HepG2 (cell line): ENCODE results near the gene CLDN15. TPM values are rescaled to one million over a fixed set of nuclear protein-coding genes. Genes with fewer than 3 reads are reported as not detected.

ENCODE experiments used
- ATAC-seq: fragments of 200-7000 bp; cut with Tn5 transposase; 3 replicates; pipeline ENCODE4 v1.9.1; 2020; ENCODE audit warnings: mild to moderate bottlenecking, moderate library complexity
- BruUV-seq: library from RNA; stranded (reverse); fragments of 400-500 nt; replicated peaks from 2 replicates; lab custom pipeline; 2021; lab: Mats Ljungman, UMichigan
- CTCF ChIA-PET: fragments of 300-600 bp; formaldehyde crosslinking; extraction: SDS; loops from one replicate; lab custom pipeline; 2021; ENCODE audit warnings: low total read pairs, inconsistent platforms, low intra/inter-chr PET ratio; lab: Yijun Ruan, JAX
- POLR2A ChIA-PET: fragments of 350-600 bp; sonication (Branson Sonifier 250); formaldehyde crosslinking; loops from one replicate; lab custom pipeline; 2020; ENCODE audit warnings: antibody characterized with exemption, inconsistent platforms; lab: Yijun Ruan, JAX
- DNase-seq: peaks from one replicate; pipeline ENCODE4 v3.0.0-alpha.2; 2015; ENCODE audit warnings: low spot score
- FAIRE-seq: peaks from 3 replicates; lab custom pipeline; 2011; peaks lifted over from hg19 to GRCh38; lab: Jason Lieb, UNC
- H2AFZ ChIP-seq: one replicate; pipeline ENCODE4 v1.6.1; 2011; ENCODE audit warnings: low read length, inconsistent platforms
- H3K27ac ChIP-seq: fragments of 300-600 bp; 3 replicates; pipeline ENCODE4 v1.8.0; 2011; ENCODE audit warnings: mixed run types, mild to moderate bottlenecking, mixed read lengths, low read length, inconsistent platforms; ENCODE audit not compliant: insufficient read depth; ENCODE audit errors: extremely low read length
- H3K27me3 ChIP-seq, 2 experiments: fragments of 200-600 bp in 1 of 2; 2 replicates in 1 of 2; 3 replicates in 1 of 2; pipeline versions ENCODE4 v1.6.0 to v1.8.0; 2011; ENCODE audit warnings: low read length in 2 of 2, mild to moderate bottlenecking in 2 of 2, moderate library complexity in 2 of 2, inconsistent platforms in 1 of 2; ENCODE audit not compliant: insufficient read depth in 2 of 2, control insufficient read depth in 1 of 2
- H3K36me3 ChIP-seq, 2 experiments: fragments of 200-600 bp in 1 of 2; replicated peaks in 1 of 2; 2 replicates in 1 of 2; 3 replicates in 1 of 2; pipeline versions ENCODE4 v1.5.1 to v1.8.0; 2011; ENCODE audit warnings: low read length in 2 of 2, inconsistent platforms in 1 of 2; ENCODE audit not compliant: insufficient read depth in 2 of 2, control insufficient read depth in 1 of 2
- H3K4me1 ChIP-seq: 2 replicates; pipeline ENCODE4 v1.5.1; 2012; ENCODE audit warnings: low read length, inconsistent platforms; ENCODE audit not compliant: insufficient read depth
- H3K4me2 ChIP-seq: 2 replicates; pipeline ENCODE4 v1.6.0; 2011; ENCODE audit warnings: low read depth, low read length, inconsistent platforms
- H3K4me3 ChIP-seq, 3 experiments: fragments of 200-600 bp in 1 of 3; sonication (generic), shearing (Covaris generic) in 1 of 3; replicated peaks in 1 of 3; 2 replicates each; pipeline ENCODE4 v1.5.1; 2011 to 2016; ENCODE audit warnings: low read length in 3 of 3, inconsistent platforms in 2 of 3, low read depth in 2 of 3, mild to moderate bottlenecking in 2 of 3, control low read depth in 1 of 3, mixed read lengths in 1 of 3; ENCODE audit not compliant: insufficient read depth in 1 of 3
- H3K79me2 ChIP-seq: one replicate; pipeline ENCODE4 v1.6.1; 2011; ENCODE audit warnings: low read length, inconsistent platforms; ENCODE audit not compliant: insufficient read depth
- H3K9ac ChIP-seq: 2 replicates; pipeline ENCODE4 v1.6.0; 2011; ENCODE audit warnings: mild to moderate bottlenecking, low read depth, low read length, inconsistent platforms; ENCODE audit not compliant: insufficient read depth
- H3K9me3 ChIP-seq: 2 replicates; pipeline ENCODE4 v1.5.1; 2012; ENCODE audit warnings: mild to moderate bottlenecking, low read length
- H4K20me1 ChIP-seq: 2 replicates; pipeline ENCODE4 v1.6.0; 2011; ENCODE audit warnings: inconsistent platforms, mild to moderate bottlenecking, low read length, moderate library complexity; ENCODE audit not compliant: insufficient read depth
- PHF5A ChIP-seq: IDR thresholded peaks from one replicate; pipeline ENCODE4 v1.6.1; 2018; ENCODE audit warnings: low read depth, missing genetic modification reagents; ENCODE audit not compliant: unreplicated experiment
- ZC3H4 ChIP-seq: sonication (generic); formaldehyde crosslinking; IDR thresholded peaks from 2 replicates; pipeline ENCODE4 v1.4.0; 2020; ENCODE audit warnings: missing genetic modification reagents, borderline replicate concordance
- ZNF746 ChIP-seq: sonication (generic); formaldehyde crosslinking; IDR thresholded peaks from 2 replicates; pipeline ENCODE4 v1.8.0; 2022; ENCODE audit warnings: mild to moderate bottlenecking, missing genetic modification reagents
- WGBS: methylation state at CpG from one replicate; pipeline ENCODE4 v1.1.6; 2017; ENCODE audit warnings: low lambda C conversion rate; 5-methylcytosine and 5-hydroxymethylcytosine counted together
- in situ Hi-C: cut with HindIII; loops from 2 replicates; pipeline ENCODE4 v1.10.0; 2017; ENCODE audit warnings: low pct_unique_long_range_greater_than_20kb; ENCODE audit not compliant: extremely low pct_ligation_motif_present
- intact Hi-C: fragments of 100-400 bp; cut with micrococcal nuclease; formaldehyde crosslinking; loops from one replicate; pipeline ENCODE4 v1.10.0; 2022; ENCODE audit not compliant: unreplicated experiment
- polyA plus RNA-seq, 8 experiments: library from polyadenylated mRNA; depleted of rRNA in 3 of 8; stranded (reverse) in 7 of 8; unstranded in 1 of 8; fragments of >200 nt; fragmentation: Illumina TruSeq in 4 of 8; extraction: Trizol in 4 of 8; gene quantifications; 2 replicates each; pipeline versions ENCODE4 v1.2.1 to v1.2.3, GENCODE V29; 2011 to 2016; ENCODE audit warnings: low read depth in 4 of 8, missing spikeins in 1 of 8, mixed read lengths in 1 of 8; ENCODE audit not compliant: insufficient read depth in 1 of 8
- total RNA-seq, 5 experiments: library from RNA; depleted of rRNA; stranded (reverse); fragments of >200 nt; fragmentation: Illumina TruSeq; extraction: Trizol; gene quantifications; 2 replicates each; pipeline ENCODE4 v1.2.3, GENCODE V29; 2016; ENCODE audit warnings: low read depth in 1 of 5
- TF ChIP-seq, protein P1 (sequence below): sonication (generic); formaldehyde crosslinking; IDR thresholded peaks from 2 replicates; pipeline ENCODE4 v1.5.0; 2020; ENCODE audit warnings: mild to moderate bottlenecking, missing genetic modification reagents
- TF ChIP-seq, protein P2 (sequence below): sonication (generic); formaldehyde crosslinking; IDR thresholded peaks from 2 replicates; pipeline ENCODE4 v1.9.0; 2021; ENCODE audit warnings: mild to moderate bottlenecking, missing genetic modification reagents

The CLDN15 gene
- total and polyA plus RNA-seq, 2 of the 13 experiments (the other 11 are each of a cell fraction or from before 2014, with no cell fraction given), result 7.1 to 17.8 TPM

DNA sequence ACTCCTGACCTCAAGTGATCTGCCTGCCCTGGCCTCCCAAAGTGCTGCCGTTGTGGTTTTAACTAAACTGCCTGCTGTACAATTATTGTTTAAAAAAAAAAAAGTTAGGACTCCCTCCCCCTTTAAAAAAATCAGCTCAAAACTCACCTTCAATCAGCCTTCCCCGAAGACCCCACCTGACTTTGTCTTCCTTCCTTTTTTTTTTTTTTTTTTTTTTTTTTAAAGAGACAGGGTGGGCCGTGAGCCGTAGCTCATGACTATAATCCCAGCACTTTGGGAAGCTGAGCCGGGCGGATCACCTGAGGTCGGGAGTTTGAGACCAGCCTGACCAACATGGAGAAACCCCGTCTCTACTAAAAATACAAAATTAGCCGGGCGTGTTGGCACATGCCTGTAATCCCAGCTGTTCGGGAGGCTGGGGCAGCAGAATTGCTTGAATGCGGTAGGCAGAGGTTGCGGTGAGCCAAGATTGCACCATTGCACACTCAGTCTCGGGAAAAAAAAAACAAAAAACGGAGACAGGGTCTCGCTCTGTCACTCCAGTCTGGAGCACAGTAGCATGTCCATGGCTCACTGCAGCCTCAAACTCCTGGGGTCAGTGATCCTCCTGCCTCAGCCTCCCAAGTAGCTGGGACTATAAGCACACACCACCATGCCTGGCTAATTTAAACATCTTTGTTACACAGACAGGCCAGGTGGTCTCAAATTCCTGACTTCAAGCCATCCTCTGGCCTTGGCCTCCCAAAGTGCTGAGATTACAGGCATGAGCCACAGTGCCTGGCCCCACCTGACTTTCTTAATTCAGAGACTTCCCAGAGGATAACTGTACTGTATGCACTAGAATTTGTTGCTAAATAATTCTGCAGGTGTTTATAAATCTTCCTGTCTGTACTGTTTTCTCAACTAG, 4.1 kb upstream of the CLDN15 start:
- intact Hi-C loops, result no loop called here
- POLR2A ChIA-PET, result interaction anchor here (0.6 kb wide), 1 partner anchor 41 kb away, joined by 3 read pairs; the partner anchor contains the start of gene MOGAT3
- no peak for FAIRE-seq

More for the DNA sequence above, 4.1 kb upstream of the CLDN15 start:
- H3K4me2 ChIP-seq, result no peak overlapping the region
- in situ Hi-C loops, result no loop called here
- no peak overlapping the region for H2AFZ ChIP-seq
- peaks cover 53% of the 10 kb centered on the region for H3K4me1 ChIP-seq
- H3K9ac ChIP-seq, result no peak overlapping the region
- no peaks in the 10 kb centered on the region for H3K9me3 ChIP-seq
- DNase-seq (no peak), ATAC-seq (no peak)
- peaks cover 8 to 20% of the 10 kb centered on the region in 2 experiments; a peak in 4 of 5 replicates for H3K36me3 ChIP-seq
- 96% methylated on average over 16 of the region's 16 CpGs for WGBS
- CTCF ChIA-PET, result no interaction called here
- no peaks in the 10 kb centered on the region for H4K20me1 ChIP-seq
- no TSS peak for BruUV-seq
- TF ChIP-seq ZC3H4 (CRISPR knock-in tag), result no peak
- no peak for TF ChIP-seq ZNF746 (CRISPR knock-in tag)
- TF ChIP-seq, protein P1, sequence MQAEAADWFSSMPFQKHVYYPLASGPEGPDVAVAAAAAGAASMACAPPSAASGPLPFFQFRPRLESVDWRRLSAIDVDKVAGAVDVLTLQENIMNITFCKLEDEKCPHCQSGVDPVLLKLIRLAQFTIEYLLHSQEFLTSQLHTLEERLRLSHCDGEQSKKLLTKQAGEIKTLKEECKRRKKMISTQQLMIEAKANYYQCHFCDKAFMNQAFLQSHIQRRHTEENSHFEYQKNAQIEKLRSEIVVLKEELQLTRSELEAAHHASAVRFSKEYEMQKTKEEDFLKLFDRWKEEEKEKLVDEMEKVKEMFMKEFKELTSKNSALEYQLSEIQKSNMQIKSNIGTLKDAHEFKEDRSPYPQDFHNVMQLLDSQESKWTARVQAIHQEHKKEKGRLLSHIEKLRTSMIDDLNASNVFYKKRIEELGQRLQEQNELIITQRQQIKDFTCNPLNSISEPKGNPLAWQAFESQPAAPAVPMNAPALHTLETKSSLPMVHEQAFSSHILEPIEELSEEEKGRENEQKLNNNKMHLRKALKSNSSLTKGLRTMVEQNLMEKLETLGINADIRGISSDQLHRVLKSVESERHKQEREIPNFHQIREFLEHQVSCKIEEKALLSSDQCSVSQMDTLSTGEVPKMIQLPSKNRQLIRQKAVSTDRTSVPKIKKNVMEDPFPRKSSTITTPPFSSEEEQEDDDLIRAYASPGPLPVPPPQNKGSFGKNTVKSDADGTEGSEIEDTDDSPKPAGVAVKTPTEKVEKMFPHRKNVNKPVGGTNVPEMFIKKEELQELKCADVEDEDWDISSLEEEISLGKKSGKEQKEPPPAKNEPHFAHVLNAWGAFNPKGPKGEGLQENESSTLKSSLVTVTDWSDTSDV (CRISPR knock-in tag), result no peak
- TF ChIP-seq PHF5A (CRISPR knock-in tag), result no peak
- TF ChIP-seq, protein P2, sequence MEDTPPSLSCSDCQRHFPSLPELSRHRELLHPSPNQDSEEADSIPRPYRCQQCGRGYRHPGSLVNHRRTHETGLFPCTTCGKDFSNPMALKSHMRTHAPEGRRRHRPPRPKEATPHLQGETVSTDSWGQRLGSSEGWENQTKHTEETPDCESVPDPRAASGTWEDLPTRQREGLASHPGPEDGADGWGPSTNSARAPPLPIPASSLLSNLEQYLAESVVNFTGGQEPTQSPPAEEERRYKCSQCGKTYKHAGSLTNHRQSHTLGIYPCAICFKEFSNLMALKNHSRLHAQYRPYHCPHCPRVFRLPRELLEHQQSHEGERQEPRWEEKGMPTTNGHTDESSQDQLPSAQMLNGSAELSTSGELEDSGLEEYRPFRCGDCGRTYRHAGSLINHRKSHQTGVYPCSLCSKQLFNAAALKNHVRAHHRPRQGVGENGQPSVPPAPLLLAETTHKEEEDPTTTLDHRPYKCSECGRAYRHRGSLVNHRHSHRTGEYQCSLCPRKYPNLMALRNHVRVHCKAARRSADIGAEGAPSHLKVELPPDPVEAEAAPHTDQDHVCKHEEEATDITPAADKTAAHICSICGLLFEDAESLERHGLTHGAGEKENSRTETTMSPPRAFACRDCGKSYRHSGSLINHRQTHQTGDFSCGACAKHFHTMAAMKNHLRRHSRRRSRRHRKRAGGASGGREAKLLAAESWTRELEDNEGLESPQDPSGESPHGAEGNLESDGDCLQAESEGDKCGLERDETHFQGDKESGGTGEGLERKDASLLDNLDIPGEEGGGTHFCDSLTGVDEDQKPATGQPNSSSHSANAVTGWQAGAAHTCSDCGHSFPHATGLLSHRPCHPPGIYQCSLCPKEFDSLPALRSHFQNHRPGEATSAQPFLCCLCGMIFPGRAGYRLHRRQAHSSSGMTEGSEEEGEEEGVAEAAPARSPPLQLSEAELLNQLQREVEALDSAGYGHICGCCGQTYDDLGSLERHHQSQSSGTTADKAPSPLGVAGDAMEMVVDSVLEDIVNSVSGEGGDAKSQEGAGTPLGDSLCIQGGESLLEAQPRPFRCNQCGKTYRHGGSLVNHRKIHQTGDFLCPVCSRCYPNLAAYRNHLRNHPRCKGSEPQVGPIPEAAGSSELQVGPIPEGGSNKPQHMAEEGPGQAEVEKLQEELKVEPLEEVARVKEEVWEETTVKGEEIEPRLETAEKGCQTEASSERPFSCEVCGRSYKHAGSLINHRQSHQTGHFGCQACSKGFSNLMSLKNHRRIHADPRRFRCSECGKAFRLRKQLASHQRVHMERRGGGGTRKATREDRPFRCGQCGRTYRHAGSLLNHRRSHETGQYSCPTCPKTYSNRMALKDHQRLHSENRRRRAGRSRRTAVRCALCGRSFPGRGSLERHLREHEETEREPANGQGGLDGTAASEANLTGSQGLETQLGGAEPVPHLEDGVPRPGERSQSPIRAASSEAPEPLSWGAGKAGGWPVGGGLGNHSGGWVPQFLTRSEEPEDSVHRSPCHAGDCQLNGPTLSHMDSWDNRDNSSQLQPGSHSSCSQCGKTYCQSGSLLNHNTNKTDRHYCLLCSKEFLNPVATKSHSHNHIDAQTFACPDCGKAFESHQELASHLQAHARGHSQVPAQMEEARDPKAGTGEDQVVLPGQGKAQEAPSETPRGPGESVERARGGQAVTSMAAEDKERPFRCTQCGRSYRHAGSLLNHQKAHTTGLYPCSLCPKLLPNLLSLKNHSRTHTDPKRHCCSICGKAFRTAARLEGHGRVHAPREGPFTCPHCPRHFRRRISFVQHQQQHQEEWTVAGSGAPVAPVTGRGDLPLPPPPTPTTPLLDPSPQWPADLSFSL (CRISPR knock-in tag), result no peak
- peaks cover 21% of the 10 kb centered on the region for H3K79me2 ChIP-seq
- H3K27me3 ChIP-seq, result no peaks in the 10 kb centered on the region
- no peak overlapping the region for H3K27ac ChIP-seq
- H3K4me3 ChIP-seq, result no peak overlapping the region
